Astrocyte (in vitro differentiated cells and primary cell): Measurements from ENCODE around the gene SMIM44. TPM values are rescaled to one million over a fixed set of nuclear protein-coding genes. Genes with fewer than 3 reads are reported as not detected.
A peak's percentile ranks its signal among the peaks of the same experiment; 100 is the strongest.

Experiments used
- DNase-seq: peaks from one replicate; pipeline ENCODE4 v3.0.0-alpha.2; 2010; ENCODE audit warnings: low read depth
- FAIRE-seq: peaks from 2 replicates; lab custom pipeline; 2011; peaks lifted over from hg19 to GRCh38; lab: Jason Lieb, UNC
- H2AFZ ChIP-seq: 2 replicates; pipeline ENCODE4 v1.6.0; 2012; ENCODE audit warnings: low read depth, low read length, inconsistent platforms
- H3K27ac ChIP-seq: 2 replicates; pipeline ENCODE4 v1.5.1; 2011; ENCODE audit warnings: low read depth, low read length, inconsistent platforms
- H3K27me3 ChIP-seq: 2 replicates; pipeline ENCODE4 v1.6.0; 2011; ENCODE audit warnings: low read length, inconsistent platforms; ENCODE audit not compliant: insufficient read depth
- H3K36me3 ChIP-seq: 2 replicates; pipeline ENCODE4 v1.5.1; 2011; ENCODE audit warnings: low read length, inconsistent platforms; ENCODE audit not compliant: insufficient read depth
- H3K4me1 ChIP-seq: 2 replicates; pipeline ENCODE4 v1.5.1; 2011; ENCODE audit warnings: low read length, inconsistent platforms; ENCODE audit not compliant: insufficient read depth
- H3K4me2 ChIP-seq: 2 replicates; pipeline ENCODE4 v1.6.0; 2012; ENCODE audit warnings: low read length, inconsistent platforms
- H3K4me3 ChIP-seq: 2 replicates; pipeline ENCODE4 v1.5.1; 2011; ENCODE audit warnings: low read depth, mild to moderate bottlenecking, low read length, inconsistent platforms; ENCODE audit not compliant: insufficient read depth
- H3K79me2 ChIP-seq: 2 replicates; pipeline ENCODE4 v1.6.0; 2012; ENCODE audit warnings: mild to moderate bottlenecking, low read length, inconsistent platforms; ENCODE audit not compliant: insufficient read depth
- H3K9ac ChIP-seq: 2 replicates; pipeline ENCODE4 v1.6.0; 2012; ENCODE audit warnings: mild to moderate bottlenecking, low read length, inconsistent platforms
- H3K9me3 ChIP-seq: 2 replicates; pipeline ENCODE4 v1.5.1; 2012; ENCODE audit warnings: low read depth, mild to moderate bottlenecking, low read length, inconsistent platforms; ENCODE audit not compliant: insufficient read depth
- H4K20me1 ChIP-seq: 2 replicates; pipeline ENCODE4 v1.6.0; 2012; ENCODE audit warnings: low read length, inconsistent platforms; ENCODE audit not compliant: insufficient read depth
- H3K27ac Mint-ChIP-seq: one replicate; pipeline ENCODE4 v1.8.0; 2021; ENCODE audit warnings: mild to moderate bottlenecking, mixed read lengths; ENCODE audit not compliant: unreplicated experiment
- H3K27me3 Mint-ChIP-seq: one replicate; pipeline ENCODE4 v1.8.0; 2021; ENCODE audit warnings: low read depth, mixed read lengths; ENCODE audit not compliant: unreplicated experiment
- H3K36me3 Mint-ChIP-seq: one replicate; pipeline ENCODE4 v1.8.0; 2021; ENCODE audit warnings: low read depth, mixed read lengths; ENCODE audit not compliant: unreplicated experiment
- H3K4me1 Mint-ChIP-seq: one replicate; pipeline ENCODE4 v1.8.0; 2021; ENCODE audit warnings: low read depth, mixed read lengths; ENCODE audit not compliant: unreplicated experiment
- H3K4me3 Mint-ChIP-seq: one replicate; pipeline ENCODE4 v1.8.0; 2021; ENCODE audit warnings: mild to moderate bottlenecking, moderate library complexity, mixed read lengths; ENCODE audit not compliant: unreplicated experiment
- H3K9me3 Mint-ChIP-seq: one replicate; pipeline ENCODE4 v1.8.0; 2021; ENCODE audit warnings: mild to moderate bottlenecking, mixed read lengths; ENCODE audit not compliant: unreplicated experiment
- EZH2 ChIP-seq: IDR thresholded peaks from 2 replicates; pipeline ENCODE4 v1.6.1; 2012; ENCODE audit warnings: mild to moderate bottlenecking, low read length, inconsistent platforms; ENCODE audit not compliant: insufficient read depth
- total RNA-seq: library from RNA; stranded (reverse); gene quantifications from 2 replicates; pipeline ENCODE4 v1.2.1, GENCODE V29; 2021
- TF ChIP-seq, protein P1 (sequence below): IDR thresholded peaks from 2 replicates; pipeline ENCODE4 v1.5.1; 2011; ENCODE audit warnings: low read depth, mild to moderate bottlenecking, inconsistent platforms, low read length, moderate library complexity; ENCODE audit not compliant: insufficient read depth

SMIM44 gene
- total RNA-seq, 1 donor from 2014 or later, result not detected

DNA sequence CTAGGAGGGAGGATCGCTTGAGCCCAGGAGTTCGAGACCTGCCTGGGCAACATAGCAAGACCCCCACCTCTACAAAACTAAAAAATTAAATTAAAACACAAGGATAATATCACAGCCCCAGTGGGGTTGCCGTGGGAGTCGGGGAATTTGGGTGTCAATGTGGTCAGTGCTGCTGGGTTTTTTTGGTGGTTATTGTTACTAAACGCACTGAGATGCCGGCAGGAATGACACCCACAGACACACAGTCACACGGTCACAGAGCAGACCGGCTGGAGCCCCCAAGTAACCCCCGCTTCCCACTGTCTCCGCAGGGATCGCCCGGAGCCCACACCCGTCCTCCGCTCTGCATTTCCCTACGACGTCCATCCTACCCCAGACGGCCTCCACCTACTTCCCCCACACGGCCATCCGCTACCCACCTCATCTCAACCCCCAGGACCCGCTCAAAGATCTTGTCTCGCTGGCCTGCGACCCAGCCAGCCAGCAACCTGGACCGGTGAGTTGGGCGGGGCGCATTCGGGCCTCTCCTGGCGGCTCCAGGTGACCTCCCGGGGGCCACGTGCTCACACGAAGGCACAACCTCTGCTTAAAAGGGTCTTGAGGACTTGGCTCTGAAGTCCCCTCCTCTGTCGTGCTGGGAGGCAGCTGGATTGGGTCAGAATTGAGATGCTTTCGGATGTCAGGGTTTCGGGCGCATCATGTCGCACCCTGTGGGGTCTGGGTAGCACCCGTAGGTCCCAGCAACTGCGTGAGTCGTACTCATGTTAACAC lies 30.9 kb downstream of the SMIM44 start:
- Histone ChIP-seq H3K79me2 (peaks cover 20% of the 10 kb centered on the region), H3K9ac (peak overlapping the region; percentile 85), H3K4me2 (no peak overlapping the region), H3K27ac (peak overlapping the region; percentile 93), H2AFZ (no peak overlapping the region), H3K4me3 (no peak overlapping the region), H4K20me1 (peaks cover 18% of the 10 kb centered on the region), H3K36me3 (peaks cover 17% of the 10 kb centered on the region), H3K27me3 (no peaks in the 10 kb centered on the region), H3K4me1 (peaks cover 13% of the 10 kb centered on the region), H3K9me3 (no peaks in the 10 kb centered on the region)
- peak overlapping the region; percentile 99 for H3K27ac Mint-ChIP-seq
- H3K36me3 Mint-ChIP-seq, result peaks cover 14% of the 10 kb centered on the region
- H3K9me3 Mint-ChIP-seq, result no peaks in the 10 kb centered on the region
- DNase-seq (no peak), FAIRE-seq (no peak)
- no peak for TF ChIP-seq EZH2
- peak overlapping the region; percentile 8 for H3K4me3 Mint-ChIP-seq
- peaks cover 10% of the 10 kb centered on the region for H3K4me1 Mint-ChIP-seq
- H3K27me3 Mint-ChIP-seq, result no peaks in the 10 kb centered on the region

DNA sequence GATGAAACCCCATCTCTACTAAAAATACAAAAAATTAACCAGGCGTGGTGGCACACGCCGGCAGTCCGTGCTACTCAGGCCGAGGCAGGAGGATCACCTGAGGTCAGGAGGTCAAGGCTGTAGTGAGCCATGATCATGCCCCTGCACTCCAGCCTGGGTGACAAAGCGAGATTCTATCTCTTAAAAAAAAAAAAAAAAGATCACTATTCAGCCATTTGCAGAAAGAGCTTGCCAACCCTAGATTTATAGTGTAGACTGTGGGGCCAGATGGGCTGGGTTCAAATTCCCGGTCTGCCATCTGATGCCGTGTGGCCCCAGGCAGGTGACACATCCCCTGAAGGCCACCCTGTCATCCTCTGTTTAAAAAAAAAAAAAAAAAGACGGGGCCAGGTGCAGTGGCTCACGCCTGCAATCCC lies 31.8 kb downstream of the SMIM44 start:
- Mint-ChIP-seq H3K36me3 (peaks cover 14% of the 10 kb centered on the region), H3K4me1 (peaks cover 9% of the 10 kb centered on the region)
- H3K79me2 ChIP-seq, result peaks cover 21% of the 10 kb centered on the region

DNA sequence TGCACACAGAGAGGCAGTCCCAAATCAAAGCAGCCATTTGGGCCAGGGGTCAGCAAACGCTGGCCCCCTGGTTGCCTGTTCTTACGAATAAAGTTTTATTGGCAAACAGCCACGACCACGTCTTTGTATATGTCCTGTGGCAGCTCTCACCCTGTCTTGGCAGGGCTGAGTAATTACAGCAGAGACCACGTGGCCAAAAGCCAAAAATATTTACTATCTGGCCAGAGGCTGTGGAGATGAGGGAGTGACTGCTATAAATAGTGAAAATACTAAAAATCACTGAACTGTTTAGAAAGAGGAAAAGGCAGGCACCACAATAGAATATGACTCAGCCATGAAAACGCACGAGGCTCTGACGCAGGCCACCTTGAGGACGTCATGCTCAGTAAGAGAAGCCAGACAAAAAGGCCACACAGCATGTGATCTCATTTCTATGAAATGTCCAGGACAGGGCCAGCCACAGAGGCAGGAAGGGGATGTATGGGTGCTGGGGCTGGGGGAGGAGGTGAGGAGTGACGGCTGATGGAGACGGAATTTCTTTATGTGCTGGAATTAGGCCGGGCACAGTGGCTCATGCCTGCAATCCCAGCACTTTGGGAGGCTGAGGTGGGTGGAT lies 32.3 kb downstream of the SMIM44 start:
- H3K9ac ChIP-seq, result peak overlapping the region; percentile 85
- H3K36me3 Mint-ChIP-seq, result peaks cover 14% of the 10 kb centered on the region
- peaks cover 26% of the 10 kb centered on the region for H3K79me2 ChIP-seq
- H3K4me2 ChIP-seq, result peak overlapping the region; percentile 52
- DNase-seq (peak; percentile 100), FAIRE-seq (peak; percentile 98)
- H3K4me3 Mint-ChIP-seq, result peak overlapping the region; percentile 54
- H3K4me1 ChIP-seq, result peaks cover 10% of the 10 kb centered on the region
- H3K27me3 Mint-ChIP-seq, result no peaks in the 10 kb centered on the region
- no peak for TF ChIP-seq EZH2
- TF ChIP-seq, protein P1, sequence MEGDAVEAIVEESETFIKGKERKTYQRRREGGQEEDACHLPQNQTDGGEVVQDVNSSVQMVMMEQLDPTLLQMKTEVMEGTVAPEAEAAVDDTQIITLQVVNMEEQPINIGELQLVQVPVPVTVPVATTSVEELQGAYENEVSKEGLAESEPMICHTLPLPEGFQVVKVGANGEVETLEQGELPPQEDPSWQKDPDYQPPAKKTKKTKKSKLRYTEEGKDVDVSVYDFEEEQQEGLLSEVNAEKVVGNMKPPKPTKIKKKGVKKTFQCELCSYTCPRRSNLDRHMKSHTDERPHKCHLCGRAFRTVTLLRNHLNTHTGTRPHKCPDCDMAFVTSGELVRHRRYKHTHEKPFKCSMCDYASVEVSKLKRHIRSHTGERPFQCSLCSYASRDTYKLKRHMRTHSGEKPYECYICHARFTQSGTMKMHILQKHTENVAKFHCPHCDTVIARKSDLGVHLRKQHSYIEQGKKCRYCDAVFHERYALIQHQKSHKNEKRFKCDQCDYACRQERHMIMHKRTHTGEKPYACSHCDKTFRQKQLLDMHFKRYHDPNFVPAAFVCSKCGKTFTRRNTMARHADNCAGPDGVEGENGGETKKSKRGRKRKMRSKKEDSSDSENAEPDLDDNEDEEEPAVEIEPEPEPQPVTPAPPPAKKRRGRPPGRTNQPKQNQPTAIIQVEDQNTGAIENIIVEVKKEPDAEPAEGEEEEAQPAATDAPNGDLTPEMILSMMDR, result no peak
- H3K36me3 ChIP-seq, result peaks cover 17% of the 10 kb centered on the region
- peak overlapping the region; percentile 93 for H3K27ac ChIP-seq
- no peaks in the 10 kb centered on the region for H3K9me3 Mint-ChIP-seq
- peaks cover 9% of the 10 kb centered on the region for H3K4me1 Mint-ChIP-seq
- H3K4me3 ChIP-seq, result no peak overlapping the region
- no peaks in the 10 kb centered on the region for H3K9me3 ChIP-seq
- peaks cover 25% of the 10 kb centered on the region for H4K20me1 ChIP-seq
- no peak overlapping the region for H2AFZ ChIP-seq
- H3K27ac Mint-ChIP-seq, result peak overlapping the region; percentile 99
- H3K27me3 ChIP-seq, result no peaks in the 10 kb centered on the region

More for the DNA sequence above, 31.8 kb downstream of the SMIM44 start:
- Histone ChIP-seq H3K36me3 (peaks cover 17% of the 10 kb centered on the region), H3K27ac (peak overlapping the region; percentile 93), H3K27me3 (no peaks in the 10 kb centered on the region), H3K4me1 (peaks cover 10% of the 10 kb centered on the region), H3K9me3 (no peaks in the 10 kb centered on the region), H3K4me2 (peak overlapping the region; percentile 52), H2AFZ (no peak overlapping the region), H4K20me1 (peaks cover 20% of the 10 kb centered on the region), H3K9ac (peak overlapping the region; percentile 85), H3K4me3 (no peak overlapping the region)
- no peak overlapping the region for H3K4me3 Mint-ChIP-seq
- no peaks in the 10 kb centered on the region for H3K9me3 Mint-ChIP-seq
- H3K27ac Mint-ChIP-seq, result peak overlapping the region; percentile 99
- FAIRE-seq (no peak), DNase-seq (no peak)
- no peaks in the 10 kb centered on the region for H3K27me3 Mint-ChIP-seq
- TF ChIP-seq EZH2, result no peak
- TF ChIP-seq, protein P1, result no peak
